ENCODE measurements around the gene GABRG3. TPM values are rescaled to one million over a fixed set of nuclear protein-coding genes. Genes with fewer than 3 reads are reported as not detected.
A peak's percentile ranks its signal among the peaks of the same experiment; 100 is the strongest.

GABRG3 gene
- polyA plus RNA-seq, 3 donors, result 0.92 to 2.1 (median 1.2) TPM

- DNase-seq (ENCODE audit: extremely low read depth in 1 of 11, low read depth in 9 of 11, low spot score in 4 of 11), result peak in 1 of 11 donors; percentile 5
Measured at GRCh38 chr15:27491666-27492621, 521.0 kb downstream of the GABRG3 start.

DNA sequence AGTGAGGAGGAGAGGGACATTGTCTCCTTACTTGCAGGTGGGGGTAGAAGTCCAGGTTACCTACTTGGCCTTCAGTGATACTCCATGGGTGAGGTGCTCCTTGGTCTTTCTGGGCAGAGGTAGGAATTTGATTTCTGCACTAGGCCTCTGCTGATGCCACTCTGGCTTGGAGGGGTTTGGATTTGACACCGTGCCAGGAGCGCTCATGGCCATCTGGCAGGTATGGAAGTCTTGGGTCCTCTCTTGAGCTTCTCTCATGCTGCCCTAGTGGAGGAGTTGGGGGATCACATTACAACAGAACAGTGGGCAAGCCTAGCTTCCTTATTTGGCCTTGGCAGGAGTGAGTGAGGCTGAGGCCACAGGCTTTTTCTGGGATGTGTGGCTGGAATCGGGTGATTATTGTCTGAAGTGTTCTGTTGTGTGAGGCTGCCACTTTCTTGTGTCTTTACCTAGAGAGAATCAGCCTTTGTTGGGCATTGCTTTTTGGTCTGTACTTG, 525.0 kb downstream of the GABRG3 start:
- DNase-seq (ENCODE audit: extremely low read depth in 1 of 11, low read depth in 9 of 11, low spot score in 4 of 11), result no peak

- no peak for DNase-seq (ENCODE audit: extremely low read depth in 1 of 11, low read depth in 9 of 11, low spot score in 4 of 11)
Measured at GRCh38 chr15:27498700-27499099, 527.7 kb downstream of the GABRG3 start.

GRCh38 chr15:27499191-27499590, 528.2 kb downstream of the GABRG3 start:
- no peak for DNase-seq (ENCODE audit: extremely low read depth in 1 of 11, low read depth in 9 of 11, low spot score in 4 of 11)

GRCh38 chr15:27499719-27500118, 528.7 kb downstream of the GABRG3 start:
- no peak for DNase-seq (ENCODE audit: extremely low read depth in 1 of 11, low read depth in 9 of 11, low spot score in 4 of 11)

- DNase-seq (ENCODE audit: extremely low read depth in 1 of 11, low read depth in 9 of 11, low spot score in 4 of 11), result no peak
Measured at GRCh38 chr15:27500206-27500605, 529.2 kb downstream of the GABRG3 start.

DNA sequence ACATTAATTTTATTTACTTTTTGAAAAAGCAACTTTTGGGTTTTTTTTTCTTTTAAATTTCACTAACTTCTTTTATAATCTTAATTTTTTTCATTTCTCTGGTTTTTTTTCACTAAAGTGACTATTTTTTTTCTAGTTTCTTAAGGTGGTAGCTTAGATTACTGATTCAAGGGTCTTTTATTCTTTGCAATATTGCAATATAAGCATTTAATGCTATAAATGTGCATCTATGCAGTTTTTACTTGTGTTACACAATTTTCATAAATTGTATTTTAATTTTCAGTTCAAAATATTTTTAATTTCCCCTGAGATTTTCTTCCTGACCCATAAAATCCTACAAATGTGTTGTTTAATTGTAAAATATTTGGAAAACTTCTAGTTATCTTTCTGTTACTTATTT, 535.8 kb downstream of the GABRG3 start:
- DNase-seq (ENCODE audit: extremely low read depth in 1 of 11, low read depth in 9 of 11, low spot score in 4 of 11), result no peak

- DNase-seq (ENCODE audit: extremely low read depth in 1 of 11, low read depth in 9 of 11, low spot score in 4 of 11), result no peak
Measured at GRCh38 chr15:27509014-27509413, 538.0 kb downstream of the GABRG3 start.

- DNase-seq (ENCODE audit: extremely low read depth in 1 of 11, low read depth in 9 of 11, low spot score in 4 of 11), result no peak
Measured at GRCh38 chr15:27512281-27513001, 541.5 kb downstream of the GABRG3 start.

DNA sequence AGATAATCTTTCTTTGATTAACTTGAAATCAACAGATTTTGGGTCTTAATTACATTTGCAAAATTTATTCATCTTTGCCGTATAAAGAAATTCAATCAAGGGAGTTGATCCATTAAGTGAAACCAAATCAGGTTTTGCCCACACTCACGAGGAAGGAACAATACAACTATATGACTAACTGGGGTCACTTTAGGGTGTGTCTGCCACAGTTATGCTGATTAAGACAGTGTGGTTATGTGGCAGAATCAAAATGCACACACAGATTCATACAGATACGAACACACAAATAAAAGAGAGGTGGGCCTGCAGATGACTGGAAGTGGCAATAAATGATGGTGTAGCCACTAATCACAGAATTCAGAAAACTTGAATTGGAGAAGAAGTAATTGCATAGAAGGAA, 543.5 kb downstream of the GABRG3 start:
- no peak for DNase-seq (ENCODE audit: extremely low read depth in 1 of 11, low read depth in 9 of 11, low spot score in 4 of 11)

DNA sequence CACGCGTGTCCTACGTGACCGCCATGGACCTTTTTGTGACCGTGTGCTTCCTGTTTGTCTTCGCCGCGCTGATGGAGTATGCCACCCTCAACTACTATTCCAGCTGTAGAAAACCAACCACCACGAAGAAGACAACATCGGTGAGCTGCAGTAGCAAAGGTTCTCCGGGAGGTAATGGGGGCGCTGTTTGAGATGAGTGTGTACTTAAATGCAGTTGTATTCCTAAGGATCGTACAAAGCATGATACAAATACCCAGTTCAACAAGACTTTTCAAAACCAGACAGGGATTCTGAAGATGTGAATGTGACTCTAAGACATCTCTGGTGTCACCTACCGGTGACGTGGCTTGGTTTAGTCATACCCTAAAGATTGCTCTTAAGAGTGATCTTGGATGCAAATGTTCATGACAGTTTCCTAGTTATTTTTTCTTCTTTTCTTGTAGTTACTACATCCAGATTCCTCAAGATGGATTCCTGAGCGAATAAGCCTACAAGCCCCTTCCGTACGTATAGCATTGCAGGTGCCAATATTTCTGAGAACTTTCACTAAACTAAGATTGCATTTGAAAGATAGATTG, 556.6 kb downstream of the GABRG3 start:
- no peak for DNase-seq (ENCODE audit: extremely low read depth in 1 of 11, low read depth in 9 of 11, low spot score in 4 of 11)

- no peak for DNase-seq (ENCODE audit: extremely low read depth in 1 of 11, low read depth in 9 of 11, low spot score in 4 of 11)
Measured at GRCh38 chr15:27529399-27529798, 558.4 kb downstream of the GABRG3 start.

- DNase-seq (ENCODE audit: extremely low read depth in 1 of 11, low read depth in 9 of 11, low spot score in 4 of 11), result no peak
Measured at GRCh38 chr15:27530994-27531393, 560.0 kb downstream of the GABRG3 start.

GRCh38 chr15:27532358-27532757, 561.4 kb downstream of the GABRG3 start:
- no peak for DNase-seq (ENCODE audit: extremely low read depth in 1 of 11, low read depth in 9 of 11, low spot score in 4 of 11)

GRCh38 chr15:27535445-27536129, 564.6 kb downstream of the GABRG3 start:
- DNase-seq (ENCODE audit: extremely low read depth in 1 of 11, low read depth in 9 of 11, low spot score in 4 of 11), result no peak

DNA sequence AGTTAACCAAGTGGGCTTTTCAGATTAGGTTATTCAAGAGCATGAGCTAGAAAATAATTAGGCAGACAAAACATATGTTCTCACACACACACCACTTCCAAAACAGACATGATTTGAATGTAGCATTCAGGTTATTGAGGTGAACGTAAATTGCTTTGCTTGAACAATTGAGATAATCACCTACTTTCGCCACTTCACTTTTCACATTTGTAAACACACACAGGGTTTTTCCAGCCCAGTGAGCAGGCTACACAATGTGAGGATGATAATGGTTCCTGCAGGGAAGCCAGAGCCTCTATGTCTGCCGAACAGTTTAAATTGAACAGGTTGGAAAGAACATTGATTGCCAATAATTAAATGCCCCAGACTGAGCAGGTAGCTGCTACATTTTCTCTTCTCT, 567.3 kb downstream of the GABRG3 start:
- no peak for DNase-seq (ENCODE audit: extremely low read depth in 1 of 11, low read depth in 9 of 11, low spot score in 4 of 11)

DNA sequence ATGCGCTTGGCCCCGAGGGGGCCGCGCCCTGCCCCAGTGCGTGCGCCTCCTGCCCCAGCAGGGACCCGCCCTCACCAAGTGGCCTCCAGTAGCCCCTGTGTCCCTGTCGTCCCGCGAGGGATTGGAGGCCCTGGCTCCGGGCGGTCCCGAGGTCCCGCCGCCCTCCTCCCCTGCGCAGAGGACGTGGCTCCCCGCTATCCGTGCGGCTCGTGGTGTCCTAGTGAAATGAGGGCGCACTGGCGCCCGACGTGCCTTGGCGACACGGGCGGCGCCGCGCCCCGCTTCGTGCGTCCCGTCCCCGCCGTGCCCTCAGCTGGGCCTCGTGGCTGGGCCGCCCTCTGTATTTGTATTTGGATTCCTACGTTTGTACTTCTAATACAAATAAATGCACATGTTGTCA, 570.6 kb downstream of the GABRG3 start:
- no peak for DNase-seq (ENCODE audit: extremely low read depth in 1 of 11, low read depth in 9 of 11, low spot score in 4 of 11)

- DNase-seq (ENCODE audit: extremely low read depth in 1 of 11, low read depth in 9 of 11, low spot score in 4 of 11), result no peak
Measured at GRCh38 chr15:27545494-27546255, 574.7 kb downstream of the GABRG3 start.

Data from renal cortex interstitium (tissue), 11 donors.